Natural killer cell (primary cell): ENCODE results near the gene FAAP100. TPM values are rescaled to one million over a fixed set of nuclear protein-coding genes. Genes with fewer than 3 reads are reported as not detected.

ENCODE experiments used
- ATAC-seq, 3 donors: fragments of 150-1000 bp in 2 of 3; fragments of 200-7000 bp in 1 of 3; cut with Tn5 transposase; 1 replicate in 1 of 3; 2 replicates in 2 of 3; pipeline ENCODE4 v1.10.0; 2021; ENCODE audit warnings: mild to moderate bottlenecking in 2 of 3, moderate library complexity in 2 of 3
- DNase-seq, 2 donors: peaks; one replicate each; pipeline versions ENCODE4 v3.0.0 to v3.0.0-alpha.2; 2013 to 2021; ENCODE audit warnings: mixed read lengths in 1 of 2
- H3K27ac ChIP-seq: one replicate; pipeline ENCODE4 v1.5.1; 2013; ENCODE audit warnings: mild to moderate bottlenecking, low read length
- H3K27me3 ChIP-seq: one replicate; pipeline ENCODE4 v1.6.1; 2013; ENCODE audit warnings: low read length; ENCODE audit not compliant: control insufficient read depth, insufficient read depth
- H3K36me3 ChIP-seq: one replicate; pipeline ENCODE4 v1.6.1; 2013; ENCODE audit warnings: low read length; ENCODE audit not compliant: control insufficient read depth, insufficient read depth
- H3K4me1 ChIP-seq: one replicate; pipeline ENCODE4 v1.6.1; 2013; ENCODE audit warnings: low read length; ENCODE audit not compliant: control insufficient read depth, insufficient read depth
- H3K4me3 ChIP-seq: one replicate; pipeline ENCODE4 v1.5.1; 2013; ENCODE audit warnings: low read length
- H3K9me3 ChIP-seq: one replicate; pipeline ENCODE4 v1.6.1; 2013; ENCODE audit warnings: low read length; ENCODE audit not compliant: control insufficient read depth, insufficient read depth
- H3K27ac Mint-ChIP-seq, 2 donors: one replicate each; pipeline ENCODE4 v1.8.0; 2022; ENCODE audit warnings: mild to moderate bottlenecking in 2 of 2, mixed read lengths in 2 of 2, moderate library complexity in 1 of 2
- H3K27me3 Mint-ChIP-seq, 2 donors: one replicate each; pipeline ENCODE4 v1.8.0; 2022; ENCODE audit warnings: low read depth in 2 of 2, mixed read lengths in 2 of 2
- H3K36me3 Mint-ChIP-seq: one replicate; pipeline ENCODE4 v1.8.0; 2022; ENCODE audit warnings: mixed read lengths
- H3K4me1 Mint-ChIP-seq, 2 donors: one replicate each; pipeline ENCODE4 v1.8.0; 2022; ENCODE audit warnings: mixed read lengths in 2 of 2
- H3K4me3 Mint-ChIP-seq: one replicate; pipeline ENCODE4 v1.8.0; 2022; ENCODE audit warnings: mild to moderate bottlenecking, moderate library complexity, mixed read lengths
- H3K9me3 Mint-ChIP-seq, 2 donors: one replicate each; pipeline ENCODE4 v1.8.0; 2022; ENCODE audit warnings: mixed read lengths in 2 of 2
- CTCF ChIP-seq: fragments of 200-600 bp; IDR thresholded peaks from one replicate; pipeline ENCODE4 v1.8.0; 2022; ENCODE audit warnings: antibody characterized with exemption
- WGBS: methylation state at CpG from one replicate; pipeline ENCODE4 v1.1.7; 2013; ENCODE audit warnings: missing lambda C conversion rate; ENCODE audit not compliant: insufficient coverage; 5-methylcytosine and 5-hydroxymethylcytosine counted together
- intact Hi-C: fragments of 100-400 bp; cut with micrococcal nuclease; formaldehyde crosslinking; loops from one replicate; pipeline ENCODE4 v1.14.2; 2022
- total RNA-seq, 4 donors: library from RNA; stranded (reverse); fragments of 120-200 nt in 1 of 4; gene quantifications; one replicate each; pipeline versions ENCODE4 v1.2.3 to v1.2.4, GENCODE V29; 2013 to 2022

FAAP100 gene
- total RNA-seq, 3 donors from 2014 or later (not counting 1 experiment from before 2014, with no cell fraction given): 31.8 to 34.5 (median 33.1) TPM

- Histone ChIP-seq H3K27ac (no peak overlapping the region), H3K4me1 (peaks cover 19% of the 10 kb centered on the region), H3K27me3 (no peaks in the 10 kb centered on the region), H3K4me3 (no peak overlapping the region), H3K36me3 (peaks cover 19% of the 10 kb centered on the region), H3K9me3 (no peaks in the 10 kb centered on the region)
- no peak overlapping the region for H3K27ac Mint-ChIP-seq
- H3K4me3 Mint-ChIP-seq: no peak overlapping the region
- WGBS: 96% methylated on average over 12 of the region's 12 CpGs
- no peak for ATAC-seq
- intact Hi-C loops: no loop called here
- peaks cover 11 to 13% of the 10 kb centered on the region in 2 donors for H3K4me1 Mint-ChIP-seq
- H3K9me3 Mint-ChIP-seq: no peaks in the 10 kb centered on the region
- H3K36me3 Mint-ChIP-seq: no peaks in the 10 kb centered on the region
- H3K27me3 Mint-ChIP-seq: no peaks in the 10 kb centered on the region
- no peak for DNase-seq
- no peak for TF ChIP-seq CTCF
These were observed 5.9 kb upstream of the FAAP100 start for GRCh38 chr17:81558115-81558468.

DNA sequence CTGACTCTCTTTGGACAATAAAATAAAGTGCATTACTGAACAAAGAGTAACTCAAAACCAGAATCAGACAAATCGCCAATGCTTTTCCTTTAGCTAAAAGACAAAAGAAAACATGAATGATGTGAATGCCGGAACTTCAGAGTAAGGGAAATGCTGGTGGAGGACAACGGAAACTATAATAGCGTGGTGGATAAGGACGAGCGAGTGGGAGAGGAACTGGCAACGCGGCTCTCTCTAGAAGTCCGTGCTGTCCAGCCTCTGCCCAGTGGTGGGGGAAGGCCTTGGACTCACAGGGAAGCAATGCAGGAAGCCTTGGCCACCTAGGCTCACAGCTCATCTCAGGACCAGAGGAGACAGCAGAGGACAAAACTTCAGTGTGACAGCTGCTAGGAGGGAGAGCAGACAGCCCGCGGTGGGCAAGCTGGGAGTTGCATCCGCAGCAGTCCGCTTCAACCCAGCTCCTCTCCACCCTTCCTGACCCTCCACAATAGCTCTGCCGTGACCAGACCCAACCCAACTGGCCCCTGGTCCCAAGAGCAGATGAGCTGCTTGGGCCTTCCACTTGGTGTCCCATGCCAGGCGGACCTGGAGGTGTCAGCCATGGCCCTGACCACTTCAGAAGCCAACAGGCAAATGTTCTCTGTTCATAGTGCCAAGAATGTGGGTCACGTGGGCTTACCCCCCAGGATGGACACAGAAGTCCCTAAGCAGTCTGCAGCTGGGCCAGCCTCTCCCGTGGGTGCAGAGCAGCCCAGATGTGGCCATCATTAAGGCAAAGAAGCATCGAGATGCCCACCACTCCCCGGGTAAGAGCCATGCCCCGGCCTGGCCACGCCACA lies 5.3 kb upstream of the FAAP100 start:
- H3K27ac Mint-ChIP-seq: no peak overlapping the region

GRCh38 chr17:81556863-81557262 lies 4.7 kb upstream of the FAAP100 start:
- H3K4me3 ChIP-seq: no peak overlapping the region
- peaks cover 16 to 18% of the 10 kb centered on the region in 2 donors for H3K4me1 Mint-ChIP-seq
- intact Hi-C loops: no loop called here
- no peaks in the 10 kb centered on the region for H3K9me3 ChIP-seq
- H3K27ac Mint-ChIP-seq: no peak overlapping the region
- no peaks in the 10 kb centered on the region for H3K27me3 Mint-ChIP-seq
- H3K27me3 ChIP-seq: no peaks in the 10 kb centered on the region
- DNase-seq (no peak), ATAC-seq (no peak)
- H3K27ac ChIP-seq: no peak overlapping the region
- H3K36me3 ChIP-seq: peaks cover 19% of the 10 kb centered on the region
- 94% methylated on average over 6 of the region's 6 CpGs for WGBS
- TF ChIP-seq CTCF: no peak
- no peak overlapping the region for H3K4me3 Mint-ChIP-seq
- no peaks in the 10 kb centered on the region for H3K9me3 Mint-ChIP-seq
- peaks cover 22% of the 10 kb centered on the region for H3K4me1 ChIP-seq
- no peaks in the 10 kb centered on the region for H3K36me3 Mint-ChIP-seq

More for the DNA sequence above, 5.3 kb upstream of the FAAP100 start:
- Mint-ChIP-seq H3K9me3 (no peaks in the 10 kb centered on the region), H3K4me3 (no peak overlapping the region), H3K27me3 (no peaks in the 10 kb centered on the region), H3K36me3 (no peaks in the 10 kb centered on the region), H3K4me1 (peaks cover 16 to 18% of the 10 kb centered on the region in 2 donors)
- DNase-seq (no peak), ATAC-seq (no peak)
- intact Hi-C loops: no loop called here
- Histone ChIP-seq H3K27me3 (no peaks in the 10 kb centered on the region), H3K4me3 (no peak overlapping the region), H3K4me1 (peaks cover 22% of the 10 kb centered on the region), H3K27ac (no peak overlapping the region), H3K36me3 (peaks cover 19% of the 10 kb centered on the region), H3K9me3 (no peaks in the 10 kb centered on the region)
- WGBS: 94% methylated on average over 21 of the region's 21 CpGs
- TF ChIP-seq CTCF: no peak
